ENCODE measurements around the gene FNIP2. TPM values are rescaled to one million over a fixed set of nuclear protein-coding genes. Genes with fewer than 3 reads are reported as not detected.
A peak's percentile ranks its signal among the peaks of the same experiment; 100 is the strongest.
"Not testable (repeated sequence)": the region's sequence is repeated elsewhere in the genome, so short reads cannot be mapped to it uniquely, and the experiment has no call there.

The FNIP2 gene
- total RNA-seq, 1 donor from 2014 or later: 19.1 TPM

- DNase-seq, H3K27me3 Mint-ChIP-seq, H3K4me3 Mint-ChIP-seq, H3K9me3 Mint-ChIP-seq: not testable (repeated sequence)
- Mint-ChIP-seq H3K27ac (peak overlapping the region; percentile 19), H3K36me3 (ENCODE audit: low read depth) (peaks cover 10% of the 10 kb centered on the region), H3K4me1 (peaks cover 53% of the 10 kb centered on the region)
- intact Hi-C loops (cut with micrococcal nuclease): loop anchor here (2.0 kb wide), 3 partner anchors 18 to 40 kb away; partner anchors contain the start of gene FNIP2
These were observed 40.4 kb downstream of the FNIP2 start for GRCh38 chr4:158809208-158809607.

- Mint-ChIP-seq H3K4me1 (peaks cover 53% of the 10 kb centered on the region), H3K9me3 (peaks cover 4% of the 10 kb centered on the region), H3K27ac (peak overlapping the region; percentile 87), H3K4me3 (peak overlapping the region; percentile 70), H3K36me3 (ENCODE audit: low read depth) (peaks cover 10% of the 10 kb centered on the region), H3K27me3 (no peaks in the 10 kb centered on the region)
- intact Hi-C loops (cut with micrococcal nuclease): loop anchor here (1.0 to 2.0 kb wide), 5 partner anchors 8 to 396 kb away; partner anchors contain the start of gene FNIP2
- DNase-seq: peak; percentile 70
These were observed 41.0 kb downstream of the FNIP2 start for GRCh38 chr4:158809611-158810486.

- H3K27ac Mint-ChIP-seq: peak overlapping the region; percentile 87
- H3K9me3 Mint-ChIP-seq: peaks cover 4% of the 10 kb centered on the region
- peaks cover 50% of the 10 kb centered on the region for H3K4me1 Mint-ChIP-seq
- intact Hi-C loops (cut with micrococcal nuclease): loop anchor here (1.0 kb wide), 2 partner anchors 8 to 396 kb away; no protein-coding TSS in a partner anchor
- H3K36me3 Mint-ChIP-seq (ENCODE audit: low read depth): peaks cover 10% of the 10 kb centered on the region
- no peaks in the 10 kb centered on the region for H3K27me3 Mint-ChIP-seq
- peak overlapping the region; percentile 70 for H3K4me3 Mint-ChIP-seq
- DNase-seq: no peak
These were observed 41.8 kb downstream of the FNIP2 start for GRCh38 chr4:158810487-158811215.

GRCh38 chr4:158811216-158811540, 42.4 kb downstream of the FNIP2 start:
- Mint-ChIP-seq H3K27me3 (no peaks in the 10 kb centered on the region), H3K9me3 (peaks cover 4% of the 10 kb centered on the region), H3K27ac (no peak overlapping the region), H3K4me3 (no peak overlapping the region), H3K36me3 (ENCODE audit: low read depth) (peaks cover 10% of the 10 kb centered on the region), H3K4me1 (peaks cover 49% of the 10 kb centered on the region)
- intact Hi-C loops (cut with micrococcal nuclease): no loop called here
- DNase-seq: no peak

GRCh38 chr4:158811704-158812103, 42.9 kb downstream of the FNIP2 start:
- Mint-ChIP-seq H3K4me3 (peak overlapping the region; percentile 63), H3K27me3 (no peaks in the 10 kb centered on the region), H3K9me3 (peaks cover 4% of the 10 kb centered on the region), H3K4me1 (peaks cover 49% of the 10 kb centered on the region), H3K27ac (peak overlapping the region; percentile 52), H3K36me3 (ENCODE audit: low read depth) (peaks cover 10% of the 10 kb centered on the region)
- DNase-seq: peak; percentile 67
- intact Hi-C loops (cut with micrococcal nuclease): no loop called here

DNA sequence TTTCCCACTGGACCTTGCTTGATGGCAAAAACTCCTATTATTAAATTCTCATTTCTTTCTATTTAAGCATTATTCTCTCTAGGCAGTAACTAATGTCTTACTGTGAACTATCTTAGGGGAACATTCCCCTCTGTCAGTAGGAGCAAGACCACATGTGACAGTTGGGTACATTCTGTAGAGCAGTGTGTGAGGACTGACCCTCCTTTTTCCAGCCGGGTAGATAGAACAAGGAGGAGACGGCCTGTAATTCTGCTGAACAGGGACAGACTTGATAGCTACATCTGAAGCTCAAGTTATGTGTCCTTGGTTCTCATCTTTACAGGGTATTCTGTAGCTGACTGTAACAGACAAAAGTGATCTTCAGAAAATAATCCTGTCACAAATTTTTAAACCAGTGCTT, 43.3 kb downstream of the FNIP2 start:
- intact Hi-C loops (cut with micrococcal nuclease): no loop called here
- Mint-ChIP-seq H3K4me3 (peak overlapping the region; percentile 63), H3K27me3 (no peaks in the 10 kb centered on the region), H3K36me3 (ENCODE audit: low read depth) (peaks cover 10% of the 10 kb centered on the region), H3K27ac (no peak overlapping the region), H3K4me1 (peaks cover 53% of the 10 kb centered on the region), H3K9me3 (peaks cover 4% of the 10 kb centered on the region)
- no peak for DNase-seq

- H3K27ac Mint-ChIP-seq: no peak overlapping the region
- H3K36me3 Mint-ChIP-seq (ENCODE audit: low read depth): peaks cover 10% of the 10 kb centered on the region
- H3K4me3 Mint-ChIP-seq: no peak overlapping the region
- intact Hi-C loops (cut with micrococcal nuclease): no loop called here
- no peaks in the 10 kb centered on the region for H3K27me3 Mint-ChIP-seq
- H3K9me3 Mint-ChIP-seq: peaks cover 4% of the 10 kb centered on the region
- DNase-seq: no peak
- H3K4me1 Mint-ChIP-seq: peaks cover 54% of the 10 kb centered on the region
These were observed 43.7 kb downstream of the FNIP2 start for GRCh38 chr4:158812543-158812942.

DNA sequence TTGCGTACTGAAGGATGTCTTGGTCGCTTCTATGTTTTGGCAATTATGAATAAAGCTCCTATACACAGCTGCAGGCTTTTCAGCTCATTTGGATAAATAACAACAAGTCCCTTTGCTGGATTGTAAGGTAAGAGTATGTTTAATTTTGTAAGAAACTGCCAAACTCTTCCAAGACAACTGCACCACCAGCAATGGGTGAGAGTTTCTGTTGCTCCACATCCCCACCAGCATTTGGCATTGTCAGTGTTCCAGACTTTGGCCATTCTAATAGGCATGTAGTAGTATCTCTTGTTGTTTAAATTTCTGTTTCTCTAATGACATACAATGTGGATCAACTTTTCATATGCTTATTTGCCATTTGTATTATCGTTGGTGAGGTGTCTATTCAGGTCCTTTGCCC, 44.3 kb downstream of the FNIP2 start:
- intact Hi-C loops (cut with micrococcal nuclease): no loop called here
- no peak overlapping the region for H3K4me3 Mint-ChIP-seq
- no peaks in the 10 kb centered on the region for H3K27me3 Mint-ChIP-seq
- peaks cover 10% of the 10 kb centered on the region for H3K36me3 Mint-ChIP-seq (ENCODE audit: low read depth)
- peaks cover 59% of the 10 kb centered on the region for H3K4me1 Mint-ChIP-seq
- no peak overlapping the region for H3K27ac Mint-ChIP-seq
- peaks cover 4% of the 10 kb centered on the region for H3K9me3 Mint-ChIP-seq
- DNase-seq: no peak

DNA sequence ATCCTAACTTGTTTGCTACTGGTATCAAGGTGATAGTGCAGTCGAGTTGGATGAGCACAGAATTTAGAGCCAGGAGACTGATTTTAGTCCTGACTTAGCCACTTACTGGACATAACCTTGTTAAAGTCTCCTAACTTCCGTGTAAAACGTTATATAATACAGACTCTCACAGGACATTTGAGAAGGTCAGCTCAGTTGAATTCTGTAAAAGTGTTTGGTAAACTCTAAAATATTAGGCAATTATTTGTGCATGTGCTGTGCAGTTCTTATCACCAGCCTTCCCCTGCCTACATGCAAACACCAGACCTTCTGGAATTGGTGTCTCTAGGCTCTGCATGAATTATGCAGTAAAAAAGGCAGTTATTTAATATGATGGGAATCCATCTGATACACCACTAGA, 45.4 kb downstream of the FNIP2 start:
- no peak for DNase-seq
- H3K9me3 Mint-ChIP-seq: no peaks in the 10 kb centered on the region
- H3K36me3 Mint-ChIP-seq (ENCODE audit: low read depth): peaks cover 5% of the 10 kb centered on the region
- H3K4me3 Mint-ChIP-seq: no peak overlapping the region
- H3K4me1 Mint-ChIP-seq: peaks cover 61% of the 10 kb centered on the region
- H3K27me3 Mint-ChIP-seq: no peaks in the 10 kb centered on the region
- H3K27ac Mint-ChIP-seq: no peak overlapping the region
- intact Hi-C loops (cut with micrococcal nuclease): no loop called here

DNA sequence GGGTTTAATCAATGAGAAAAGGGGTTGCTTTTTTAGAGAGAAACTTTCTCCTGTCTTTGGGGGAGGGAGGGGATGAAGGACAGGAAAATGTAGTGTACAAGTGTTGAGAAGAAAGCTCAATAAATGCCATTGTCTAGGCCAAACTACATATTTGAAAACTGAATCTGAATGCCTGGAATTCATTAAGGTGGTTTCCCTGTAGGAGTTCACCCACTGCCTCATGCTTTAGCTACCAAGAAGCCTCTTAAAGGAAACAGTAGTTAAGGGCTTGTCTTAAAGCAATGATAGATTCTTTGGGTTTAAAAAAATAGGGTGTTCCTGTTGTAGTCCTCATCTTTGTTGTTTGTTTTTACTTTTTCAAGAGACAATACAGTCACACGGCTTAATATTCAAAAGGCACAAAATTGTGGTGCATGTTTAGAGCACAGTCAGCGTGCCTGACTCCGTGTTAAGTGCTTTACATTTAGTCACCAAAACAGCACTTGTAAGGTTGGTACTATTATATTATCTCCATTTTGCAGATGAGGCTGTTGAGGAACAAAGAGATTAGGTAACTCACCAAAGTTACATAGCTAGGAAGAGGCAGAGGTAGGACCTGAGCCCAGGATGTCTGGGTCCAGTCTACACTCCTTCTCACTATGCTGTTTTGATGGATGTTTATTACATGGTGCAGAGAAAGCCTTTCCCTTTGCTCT, 46.0 kb downstream of the FNIP2 start:
- Mint-ChIP-seq H3K4me3 (no peak overlapping the region), H3K27ac (no peak overlapping the region), H3K36me3 (ENCODE audit: low read depth) (peaks cover 5% of the 10 kb centered on the region), H3K9me3 (no peaks in the 10 kb centered on the region), H3K4me1 (peaks cover 60% of the 10 kb centered on the region), H3K27me3 (no peaks in the 10 kb centered on the region)
- no peak for DNase-seq
- intact Hi-C loops (cut with micrococcal nuclease): no loop called here

DNA sequence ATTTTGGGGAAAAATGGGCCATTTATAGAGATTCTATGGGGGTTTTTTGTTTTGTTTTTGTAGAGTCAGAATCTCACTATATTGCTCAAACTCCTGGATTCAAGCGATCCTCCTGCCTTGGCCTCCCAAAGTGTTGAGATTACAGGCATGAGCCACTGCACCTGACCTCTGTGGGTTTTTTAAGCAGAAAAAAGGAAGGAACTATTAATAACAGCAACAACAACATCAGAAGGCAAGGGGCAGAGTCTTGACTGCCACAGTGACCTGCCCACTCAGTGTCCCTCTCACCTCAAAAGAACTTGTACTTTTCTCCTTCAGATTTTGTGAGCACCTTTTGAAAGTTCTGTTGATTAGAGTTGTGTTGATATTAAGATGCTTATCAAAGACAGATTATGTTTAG, 48.1 kb downstream of the FNIP2 start:
- Mint-ChIP-seq H3K36me3 (ENCODE audit: low read depth) (peaks cover 5% of the 10 kb centered on the region), H3K4me1 (peaks cover 60% of the 10 kb centered on the region), H3K27ac (peak overlapping the region; percentile 1), H3K9me3 (no peaks in the 10 kb centered on the region), H3K4me3 (no peak overlapping the region), H3K27me3 (no peaks in the 10 kb centered on the region)
- intact Hi-C loops (cut with micrococcal nuclease): no loop called here
- no peak for DNase-seq

DNA sequence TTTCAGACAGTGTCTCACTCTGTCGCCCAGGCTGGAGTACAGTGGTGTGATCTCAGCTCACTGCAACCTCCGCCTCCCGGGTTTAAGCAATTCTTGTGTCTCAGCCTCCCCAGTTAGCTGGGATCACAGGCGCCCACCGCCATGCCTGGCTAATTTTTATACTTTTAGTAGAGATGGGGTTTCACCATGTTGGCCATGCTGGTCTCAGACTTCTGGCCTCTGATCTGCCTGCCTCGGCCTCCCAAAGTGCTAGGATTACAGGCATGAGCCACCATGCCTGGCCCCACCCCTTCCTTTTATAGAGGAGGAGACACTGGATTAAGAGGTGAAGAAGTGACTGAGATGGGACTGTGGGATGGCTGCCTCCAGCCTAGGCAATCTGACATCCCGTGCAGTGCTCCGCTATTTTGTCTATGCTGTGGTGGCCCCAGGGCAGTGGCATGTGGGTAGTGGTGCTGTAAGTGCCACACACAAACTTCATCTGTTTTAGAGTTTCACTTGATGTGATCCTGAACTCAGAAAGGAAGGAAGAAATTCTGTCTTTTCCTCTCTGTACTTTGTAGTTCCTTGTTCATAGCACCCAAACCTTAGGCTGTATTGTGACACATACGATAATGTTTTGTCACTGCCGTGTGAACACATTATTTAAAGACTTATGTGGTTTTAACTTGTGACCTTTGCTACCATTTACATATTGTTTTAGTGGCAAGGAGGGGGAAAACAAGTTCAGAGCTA, 48.9 kb downstream of the FNIP2 start:
- DNase-seq: peak; percentile 55
- Mint-ChIP-seq H3K27me3 (no peaks in the 10 kb centered on the region), H3K36me3 (ENCODE audit: low read depth) (peaks cover 7% of the 10 kb centered on the region), H3K4me3 (peak overlapping the region; percentile 12), H3K4me1 (peaks cover 58% of the 10 kb centered on the region), H3K9me3 (no peaks in the 10 kb centered on the region), H3K27ac (peak overlapping the region; percentile 87)
- intact Hi-C loops (cut with micrococcal nuclease): loop anchor here (1.0 kb wide), 1 partner anchor 7 kb away; no protein-coding TSS in a partner anchor

DNA sequence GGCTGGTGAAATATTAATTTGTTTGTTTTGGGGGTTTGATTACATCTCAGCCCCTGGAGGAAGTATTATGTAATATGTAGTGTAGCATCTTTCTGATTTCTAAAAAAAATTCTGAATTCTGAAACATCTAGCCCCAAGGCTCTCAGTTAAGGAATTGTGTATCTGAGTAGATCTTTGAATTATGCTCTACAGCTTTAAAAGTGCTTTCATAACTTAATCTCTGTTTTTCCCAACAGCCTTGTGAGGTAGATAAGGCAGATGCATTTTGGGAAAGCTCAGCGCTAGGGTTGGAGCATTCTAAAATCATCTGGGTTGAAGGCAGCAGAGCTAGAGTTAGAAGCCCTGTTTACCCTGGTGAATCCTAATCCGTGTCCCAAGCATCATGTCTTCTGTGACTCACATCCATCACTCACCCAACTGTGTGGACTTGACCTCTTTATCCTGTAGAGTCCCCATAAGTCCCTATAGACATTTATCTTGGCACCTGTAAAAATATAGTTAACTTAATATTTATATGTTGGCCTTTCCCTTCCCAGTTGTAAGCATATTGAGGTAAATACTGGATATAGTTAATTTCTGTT, 49.8 kb downstream of the FNIP2 start:
- intact Hi-C loops (cut with micrococcal nuclease): loop anchor here (1.0 kb wide), 1 partner anchor 8 kb away; no protein-coding TSS in a partner anchor
- H3K27me3 Mint-ChIP-seq: no peaks in the 10 kb centered on the region
- DNase-seq: no peak
- no peak overlapping the region for H3K4me3 Mint-ChIP-seq
- H3K4me1 Mint-ChIP-seq: peaks cover 60% of the 10 kb centered on the region
- peaks cover 7% of the 10 kb centered on the region for H3K36me3 Mint-ChIP-seq (ENCODE audit: low read depth)
- peak overlapping the region; percentile 87 for H3K27ac Mint-ChIP-seq
- no peaks in the 10 kb centered on the region for H3K9me3 Mint-ChIP-seq
